GM12801 (cell line): Measurements from ENCODE around the gene FOXO1.

Source experiments
- TF ChIP-seq, protein P1 (sequence below): IDR thresholded peaks from one replicate; pipeline ENCODE4 v1.5.1; 2011; ENCODE audit warnings: control low read depth; ENCODE audit not compliant: insufficient read length; ENCODE audit errors: extremely low read depth

The FOXO1 gene

DNA sequence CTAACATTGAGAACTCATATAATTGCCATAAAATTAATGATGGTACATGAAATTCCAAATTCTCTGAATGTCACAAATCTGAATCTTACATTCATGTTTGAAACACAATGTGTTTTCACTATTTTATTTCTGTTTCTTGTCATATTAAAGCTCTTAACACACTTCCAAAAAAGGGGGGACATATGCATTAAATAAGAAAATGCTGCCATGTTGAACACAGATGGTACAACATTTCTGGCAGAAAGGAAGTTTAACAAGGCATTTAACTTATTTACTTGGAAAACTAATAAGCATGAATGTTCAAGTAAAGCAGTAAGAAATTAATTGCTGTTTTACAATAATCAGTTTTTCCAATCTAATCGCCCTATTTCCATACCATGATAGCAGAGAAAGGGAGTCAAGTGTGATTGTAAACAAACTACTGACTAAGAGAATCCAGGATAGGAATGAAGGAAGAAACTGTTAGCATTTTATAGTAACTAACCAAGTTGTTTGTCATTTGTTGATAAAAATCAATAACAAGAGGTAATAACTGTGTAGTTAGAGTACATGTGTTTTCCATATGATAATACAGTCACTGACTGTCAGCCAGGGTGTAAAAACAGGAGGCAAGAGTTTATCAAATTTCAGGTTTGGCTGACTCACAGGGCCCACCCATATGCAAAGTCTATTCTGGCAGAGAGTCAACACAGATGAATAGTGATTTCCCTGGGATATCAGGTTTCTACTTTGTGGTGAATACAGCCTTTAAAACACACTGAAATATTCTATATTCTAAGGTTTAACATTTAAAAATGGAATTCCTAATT, 5.7 kb upstream of the FOXO1 start:
- TF ChIP-seq, protein P1, sequence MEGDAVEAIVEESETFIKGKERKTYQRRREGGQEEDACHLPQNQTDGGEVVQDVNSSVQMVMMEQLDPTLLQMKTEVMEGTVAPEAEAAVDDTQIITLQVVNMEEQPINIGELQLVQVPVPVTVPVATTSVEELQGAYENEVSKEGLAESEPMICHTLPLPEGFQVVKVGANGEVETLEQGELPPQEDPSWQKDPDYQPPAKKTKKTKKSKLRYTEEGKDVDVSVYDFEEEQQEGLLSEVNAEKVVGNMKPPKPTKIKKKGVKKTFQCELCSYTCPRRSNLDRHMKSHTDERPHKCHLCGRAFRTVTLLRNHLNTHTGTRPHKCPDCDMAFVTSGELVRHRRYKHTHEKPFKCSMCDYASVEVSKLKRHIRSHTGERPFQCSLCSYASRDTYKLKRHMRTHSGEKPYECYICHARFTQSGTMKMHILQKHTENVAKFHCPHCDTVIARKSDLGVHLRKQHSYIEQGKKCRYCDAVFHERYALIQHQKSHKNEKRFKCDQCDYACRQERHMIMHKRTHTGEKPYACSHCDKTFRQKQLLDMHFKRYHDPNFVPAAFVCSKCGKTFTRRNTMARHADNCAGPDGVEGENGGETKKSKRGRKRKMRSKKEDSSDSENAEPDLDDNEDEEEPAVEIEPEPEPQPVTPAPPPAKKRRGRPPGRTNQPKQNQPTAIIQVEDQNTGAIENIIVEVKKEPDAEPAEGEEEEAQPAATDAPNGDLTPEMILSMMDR = no peak

DNA sequence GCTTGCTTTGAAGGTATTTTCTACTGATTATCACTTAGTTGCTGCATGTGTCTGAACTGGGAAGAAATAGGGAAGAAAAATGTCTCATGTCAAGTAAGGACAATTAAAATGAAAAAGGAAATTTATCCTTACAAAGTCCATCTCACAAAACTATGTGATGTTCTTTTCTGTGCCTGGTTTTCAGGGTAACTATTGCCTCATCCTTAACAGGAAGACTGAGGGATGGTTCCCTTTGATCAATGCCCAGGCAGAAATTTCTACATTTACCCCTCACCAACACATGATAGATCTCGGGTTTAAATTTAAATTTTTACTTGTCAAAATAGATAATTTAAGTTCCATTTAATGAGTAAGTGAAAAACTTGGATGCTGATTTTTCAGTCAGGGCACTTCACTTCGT, 3.9 kb upstream of the FOXO1 start:
- TF ChIP-seq, protein P1 = no peak

DNA sequence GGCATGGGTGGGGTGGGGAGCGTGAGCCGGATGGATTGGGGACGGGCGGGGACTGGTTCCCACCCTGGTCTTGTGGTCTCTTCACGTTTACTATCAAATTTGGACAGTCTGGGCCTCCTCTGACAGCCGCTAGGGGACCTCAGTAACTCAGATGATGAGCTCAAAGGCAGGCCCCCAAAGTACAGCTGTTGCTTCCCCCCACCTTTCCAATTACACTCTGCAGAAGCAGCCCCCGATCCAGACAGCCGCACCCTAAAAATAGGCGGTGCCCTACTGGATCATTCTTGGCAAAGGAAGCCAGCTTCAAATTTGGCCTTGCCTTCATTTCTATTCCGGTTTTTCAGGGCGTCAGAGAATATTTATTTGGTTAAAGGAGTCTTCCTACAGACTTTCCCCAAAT, 1.9 kb upstream of the FOXO1 start:
- TF ChIP-seq, protein P1 = no peak

DNA sequence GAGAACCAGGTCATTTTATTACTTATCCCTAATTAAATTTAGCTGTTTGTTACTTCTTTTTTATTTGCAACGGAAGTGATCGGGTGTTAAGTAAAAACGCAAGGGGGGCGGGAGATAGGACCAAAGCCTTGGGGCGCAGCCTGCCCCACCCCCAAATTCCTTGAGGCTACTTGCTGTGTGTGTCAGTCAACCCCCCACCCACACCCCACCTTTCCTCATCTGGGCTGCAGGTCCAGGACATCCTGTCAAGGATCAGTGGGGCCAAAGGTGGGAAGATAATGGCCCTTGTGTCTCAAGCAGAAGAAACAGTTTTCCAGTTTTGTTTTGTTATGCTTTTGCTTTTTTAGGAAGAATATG, 1.2 kb upstream of the FOXO1 start:
- TF ChIP-seq, protein P1 = no peak

DNA sequence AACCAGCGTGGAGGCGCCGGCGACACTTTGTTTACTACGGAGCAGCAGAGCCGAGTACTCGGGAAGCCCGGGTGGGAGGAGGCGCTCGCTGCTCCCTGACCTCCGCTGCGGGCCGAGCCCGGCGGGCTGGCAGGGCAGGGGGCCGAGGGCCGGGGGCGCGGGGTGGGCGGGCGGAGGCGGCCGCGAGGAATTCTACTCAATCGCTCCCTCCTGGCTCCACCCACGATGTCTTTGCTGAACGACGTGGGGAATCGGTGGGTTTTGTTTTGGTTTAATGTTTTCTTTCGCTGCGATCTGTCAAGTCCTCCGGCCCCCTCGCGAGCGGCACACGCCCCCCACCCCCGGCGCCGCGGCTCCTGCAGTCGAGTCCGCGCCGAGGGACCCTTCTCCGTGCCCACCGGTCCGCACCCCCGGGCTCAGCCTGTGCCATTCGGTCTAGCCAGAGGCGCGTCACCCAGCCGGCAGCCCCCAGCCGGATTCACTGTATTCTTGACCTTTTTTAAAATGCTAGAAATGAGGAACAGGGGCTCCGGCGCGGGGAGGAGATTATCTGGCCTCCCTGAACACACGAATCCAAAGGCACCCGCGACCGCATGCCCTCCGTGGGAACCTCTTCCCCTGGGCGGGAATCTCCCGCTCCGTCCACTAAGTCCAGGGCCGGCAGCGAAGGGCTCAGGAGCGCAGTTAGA, 636 bp upstream of the FOXO1 start:
- TF ChIP-seq, protein P1 = no peak

DNA sequence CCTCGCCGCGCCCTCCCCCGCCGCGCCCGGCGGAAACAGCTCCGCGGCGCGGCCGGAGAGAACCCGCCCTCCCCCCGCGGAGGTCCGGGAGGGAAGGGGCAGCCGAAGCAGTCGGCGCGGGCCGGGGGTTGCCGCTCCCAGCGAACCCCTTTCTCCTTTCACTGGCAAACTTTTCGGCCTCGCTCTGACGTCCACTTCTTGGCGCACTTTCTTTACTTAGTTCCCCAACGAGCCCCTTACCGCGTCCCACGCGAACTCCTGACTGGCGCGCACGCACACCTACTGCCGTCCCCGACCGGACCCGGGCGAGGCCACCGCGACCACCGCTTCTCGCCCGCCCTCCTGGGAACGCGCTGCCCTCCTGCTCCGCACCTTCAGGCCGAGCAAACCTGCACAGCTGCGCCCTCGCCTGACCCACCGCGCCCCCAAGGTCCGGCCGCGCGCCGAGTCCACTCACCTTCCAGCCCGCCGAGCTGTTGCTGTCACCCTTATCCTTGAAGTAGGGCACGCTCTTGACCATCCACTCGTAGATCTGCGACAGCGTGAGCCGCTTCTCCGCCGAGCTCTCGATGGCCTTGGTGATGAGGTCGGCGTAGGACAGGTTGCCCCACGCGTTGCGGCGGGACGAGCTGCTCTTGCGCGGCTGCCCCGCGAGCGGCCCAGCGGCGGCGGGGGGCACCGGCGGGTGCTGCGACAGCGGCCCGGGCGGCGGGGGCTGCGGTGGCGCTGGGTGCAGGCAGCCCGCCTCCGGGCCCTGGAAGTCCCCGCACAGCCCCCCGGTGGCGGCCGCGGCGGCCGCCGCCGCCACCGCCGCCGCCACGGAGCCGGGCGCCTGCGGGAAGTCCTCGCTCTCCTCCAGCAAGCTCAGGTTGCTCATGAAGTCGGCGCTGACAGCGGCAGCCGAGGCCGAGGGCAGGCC, 1.1 kb downstream of the FOXO1 start:
- TF ChIP-seq, protein P1 = no peak
